ENCODE data around the gene CHN2. TPM values are rescaled to one million over a fixed set of nuclear protein-coding genes. Genes with fewer than 3 reads are reported as not detected.
A peak's percentile ranks its signal among the peaks of the same experiment; 100 is the strongest.

Gene CHN2
- total RNA-seq, 1 experiment from 2014 or later: 2.1 TPM

- H2AFZ ChIP-seq (ENCODE audit: low read depth, low read length, poor library complexity, severe bottlenecking): no peak overlapping the region
- ChIA-PET CTCF (interaction anchor here (1.2 to 1.5 kb wide), 2 partner anchors 443 to 448 kb away, joined by 4 to 5 read pairs; no protein-coding TSS in a partner anchor), RAD21 (ENCODE audit: low non-redundant PET in 1 of 2, low total read pairs in 2 of 2, uncharacterized antibody in 2 of 2, unreplicated experiment in 2 of 2) (no interaction called here), POLR2A (interaction anchor here (1.2 kb wide), 1 partner anchor 12 kb away, joined by 3 read pairs; no protein-coding TSS in a partner anchor)
- TF ChIP-seq EGR1 (IDR thresholded peaks at IDR 0.05; ENCODE audit: low read depth) (no peak), CTCF (IDR thresholded peaks at IDR 0.05 in 2 of 3, conservative IDR thresholded peaks at IDR 0.05 in 1 of 3; ENCODE audit: borderline replicate concordance in 1 of 3, insufficient read depth in 1 of 3, low read depth in 2 of 3, low read length in 2 of 3) (no peak), SP1 (IDR thresholded peaks at IDR 0.05; ENCODE audit: low read depth) (no peak), SIN3A (IDR thresholded peaks at IDR 0.05; ENCODE audit: low read depth) (no peak), ELF1 (IDR thresholded peaks at IDR 0.05; ENCODE audit: borderline replicate concordance, low read depth) (no peak), SRF (IDR thresholded peaks at IDR 0.05; ENCODE audit: low read depth) (no peak), CEBPB (IDR thresholded peaks at IDR 0.05; ENCODE audit: low read depth) (no peak), TCF7L2 (IDR thresholded peaks at IDR 0.05; ENCODE audit: borderline replicate concordance, extremely low read depth, insufficient read depth, insufficient read length) (no peak), FOSL1 (IDR thresholded peaks at IDR 0.05; ENCODE audit: low read depth) (no peak), YY1 (IDR thresholded peaks at IDR 0.05; ENCODE audit: extremely low read depth, insufficient replicate concordance, low read depth, low read length) (no peak), EZH2 (IDR thresholded peaks at IDR 0.05) (no peak), POLR2AphosphoS5 (IDR thresholded peaks at IDR 0.05; ENCODE audit: low read depth, low read length) (no peak)
- H3K36me3 ChIP-seq (ENCODE audit: control insufficient read depth in 1 of 2, insufficient read depth in 2 of 2, low read length in 2 of 2): no peaks in the 10 kb centered on the region
- DNase-seq (ENCODE audit: low read depth, low spot score) (no peak), ATAC-seq (no peak)
- no peak overlapping the region for H3K27ac ChIP-seq (ENCODE audit: low read depth, low read length)
- H3K79me2 ChIP-seq (ENCODE audit: insufficient read depth, low read length): no peaks in the 10 kb centered on the region
- H3K4me2 ChIP-seq (ENCODE audit: low read length): peak overlapping the region; percentile 46
- no peaks in the 10 kb centered on the region for H3K27me3 ChIP-seq (ENCODE audit: insufficient read depth, low read length)
- H3K4me3 ChIP-seq (replicated peaks in 1 of 2; ENCODE audit: low read depth in 1 of 2, low read length in 2 of 2): no peak overlapping the region
- intact Hi-C loops (cut with micrococcal nuclease): no loop called here
- H3K9ac ChIP-seq (ENCODE audit: low read length): no peak overlapping the region
- no TSS peak for BruUV-seq (replicated peaks)
- peaks cover 5 to 22% of the 10 kb centered on the region in 2 experiments for H3K4me1 ChIP-seq (ENCODE audit: control insufficient read depth in 1 of 2, insufficient read depth in 2 of 2, low read length in 2 of 2)
- no peaks in the 10 kb centered on the region for H3K9me2 ChIP-seq (ENCODE audit: insufficient read depth)
- no peaks in the 10 kb centered on the region for H4K20me1 ChIP-seq (ENCODE audit: insufficient read depth)
- no peaks in the 10 kb centered on the region for H3K9me3 ChIP-seq (ENCODE audit: control insufficient read depth in 1 of 2, insufficient read depth in 1 of 2, low read depth in 1 of 2, low read length in 2 of 2)
Measured at GRCh38 chr7:29369909-29370488, 175.4 kb downstream of the CHN2 start.

Measured in HCT116 (cell line).